Pulmonary artery endothelial cell (primary cell): ENCODE results near the gene KMT5C. TPM values are rescaled to one million over a fixed set of nuclear protein-coding genes. Genes with fewer than 3 reads are reported as not detected.

Experiments used
- DNase-seq: peaks from one replicate; pipeline ENCODE4 v3.0.0-alpha.2; 2011; ENCODE audit warnings: low read depth, low spot score
- total RNA-seq: library from RNA; depleted of rRNA; stranded (reverse); fragments of >200 nt; gene quantifications from 2 replicates; pipeline ENCODE4 v1.2.3, GENCODE V29; 2014

The KMT5C gene
- 4.3 and 4.8 TPM in 2 replicates for total RNA-seq

GRCh38 chr19:55339105-55339888 lies at the start of gene KMT5C:
KMT5C (plus strand) TSS chr19:55339876; CDS start chr19:55341937, 2,061 bp downstream.
- peak; percentile 100 for DNase-seq

- no peak for DNase-seq
Observed at GRCh38 chr19:55297267-55297666, 42.4 kb upstream of the KMT5C start.

GRCh38 chr19:55299991-55300390 lies 39.7 kb upstream of the KMT5C start:
- no peak for DNase-seq

GRCh38 chr19:55300886-55301458 lies 38.7 kb upstream of the KMT5C start:
- no peak for DNase-seq

GRCh38 chr19:55301459-55302317 lies 38.0 kb upstream of the KMT5C start:
- DNase-seq: no peak

GRCh38 chr19:55302318-55302703 lies 37.4 kb upstream of the KMT5C start:
- DNase-seq: no peak

- DNase-seq: no peak
Observed at GRCh38 chr19:55303477-55303876, 36.2 kb upstream of the KMT5C start.

GRCh38 chr19:55304279-55304978 lies 35.2 kb upstream of the KMT5C start:
- no peak for DNase-seq

- DNase-seq: no peak
Observed at GRCh38 chr19:55304980-55305379, 34.7 kb upstream of the KMT5C start.

- DNase-seq: no peak
Observed at GRCh38 chr19:55305491-55305890, 34.2 kb upstream of the KMT5C start.

GRCh38 chr19:55305983-55306562 lies 33.6 kb upstream of the KMT5C start:
- DNase-seq: no peak

GRCh38 chr19:55306712-55307111 lies 33.0 kb upstream of the KMT5C start:
- no peak for DNase-seq

GRCh38 chr19:55308281-55308680 lies 31.4 kb upstream of the KMT5C start:
- no peak for DNase-seq

- no peak for DNase-seq
Observed at GRCh38 chr19:55309448-55309847, 30.2 kb upstream of the KMT5C start.

GRCh38 chr19:55310498-55310897 lies 29.2 kb upstream of the KMT5C start:
- no peak for DNase-seq

GRCh38 chr19:55311397-55311796 lies 28.3 kb upstream of the KMT5C start:
- DNase-seq: no peak

GRCh38 chr19:55311797-55312196 lies 27.9 kb upstream of the KMT5C start:
- DNase-seq: no peak

- DNase-seq: no peak
Observed at GRCh38 chr19:55312621-55313512, 26.8 kb upstream of the KMT5C start.

- no peak for DNase-seq
Observed at GRCh38 chr19:55314396-55314795, 25.3 kb upstream of the KMT5C start.

- DNase-seq: no peak
Observed at GRCh38 chr19:55315956-55316525, 23.6 kb upstream of the KMT5C start.
